ENCODE measurements around the gene CTBP1.
"Not testable (repeated sequence)": the region's sequence is repeated elsewhere in the genome, so short reads cannot be mapped to it uniquely, and the experiment has no call there.

CTBP1 gene

GRCh38 chr4:1248245-1249147, at the start of gene CTBP1:
TSS of gene CTBP1 (minus strand) at chr4:1249130. CDS start at chr4:1241331, 7,799 bp downstream.
- peak; percentile 100 for DNase-seq (ENCODE audit: low spot score)

- DNase-seq (ENCODE audit: low spot score) = no peak
Measured at GRCh38 chr4:1298461-1298860, 49.5 kb upstream of the CTBP1 start.

GRCh38 chr4:1297456-1298325, 48.8 kb upstream of the CTBP1 start:
- no peak for DNase-seq (ENCODE audit: low spot score)

GRCh38 chr4:1297023-1297395, 48.1 kb upstream of the CTBP1 start:
- DNase-seq (ENCODE audit: low spot score) = no peak

GRCh38 chr4:1296324-1297022, 47.5 kb upstream of the CTBP1 start:
- no peak for DNase-seq (ENCODE audit: low spot score)

GRCh38 chr4:1295405-1296055, 46.6 kb upstream of the CTBP1 start:
- DNase-seq (ENCODE audit: low spot score) = no peak

GRCh38 chr4:1294891-1295290, 46.0 kb upstream of the CTBP1 start:
- DNase-seq (ENCODE audit: low spot score) = no peak

- DNase-seq (ENCODE audit: low spot score) = no peak
Measured at GRCh38 chr4:1294424-1294823, 45.5 kb upstream of the CTBP1 start.

- DNase-seq (ENCODE audit: low spot score) = no peak
Measured at GRCh38 chr4:1293991-1294390, 45.1 kb upstream of the CTBP1 start.

GRCh38 chr4:1293531-1293941, 44.6 kb upstream of the CTBP1 start:
- DNase-seq (ENCODE audit: low spot score) = no peak

- DNase-seq (ENCODE audit: low spot score) = not testable (repeated sequence)
Measured at GRCh38 chr4:1292703-1293011, 43.7 kb upstream of the CTBP1 start.

GRCh38 chr4:1291996-1292702, 43.2 kb upstream of the CTBP1 start:
- no peak for DNase-seq (ENCODE audit: low spot score)

GRCh38 chr4:1291091-1291490, 42.2 kb upstream of the CTBP1 start:
- no peak for DNase-seq (ENCODE audit: low spot score)

- peak; percentile 31 for DNase-seq (ENCODE audit: low spot score)
Measured at GRCh38 chr4:1290165-1290977, 41.4 kb upstream of the CTBP1 start.

GRCh38 chr4:1289207-1290164, 40.6 kb upstream of the CTBP1 start, which contains the start of gene MAEA:
TSS of gene MAEA (plus strand) at chr4:1289891. CDS start at chr4:1289914, 23 bp downstream.
- DNase-seq (ENCODE audit: low spot score) = peak; percentile 100

GRCh38 chr4:1288786-1289185, 39.9 kb upstream of the CTBP1 start:
- no peak for DNase-seq (ENCODE audit: low spot score)

GRCh38 chr4:1285790-1286553, 37.0 kb upstream of the CTBP1 start:
- DNase-seq (ENCODE audit: low spot score) = peak; percentile 42

GRCh38 chr4:1285151-1285789, 36.3 kb upstream of the CTBP1 start:
- no peak for DNase-seq (ENCODE audit: low spot score)

All from GM03348 (cell line).